GM19099 (cell line): ENCODE data around the gene RNF144A.

Source experiments
- POLR2A ChIP-seq: IDR thresholded peaks from 3 replicates; pipeline ENCODE4 v1.6.1; 2011; ENCODE audit warnings: low read depth; ENCODE audit not compliant: insufficient read length; ENCODE audit errors: extremely low read depth

The RNF144A gene

GRCh38 chr2:7071154-7071553 is 153.9 kb downstream of the RNF144A start:
- TF ChIP-seq POLR2A: no peak

GRCh38 chr2:7071916-7072556 is 154.8 kb downstream of the RNF144A start:
- TF ChIP-seq POLR2A: no peak

GRCh38 chr2:7073901-7074300 is 156.7 kb downstream of the RNF144A start:
- TF ChIP-seq POLR2A: no peak

DNA sequence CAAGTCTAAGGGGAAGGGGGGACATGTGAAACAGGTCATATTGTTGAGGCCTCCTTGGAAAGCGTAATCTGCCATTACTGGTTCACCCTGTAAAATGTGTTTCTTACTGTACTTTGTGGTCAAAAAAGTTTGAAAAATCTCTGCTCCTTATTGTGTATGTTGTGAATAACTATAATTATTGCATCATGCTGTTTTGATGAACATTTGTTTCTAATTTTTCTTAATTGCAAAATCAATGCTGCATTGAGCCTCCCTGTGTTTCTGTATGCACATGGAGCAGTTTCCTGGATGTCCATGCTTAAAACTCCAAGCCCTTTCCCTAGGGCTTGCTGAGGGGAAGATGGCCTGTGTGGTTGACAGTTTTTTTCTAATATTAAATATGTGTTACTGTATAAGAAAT is 158.6 kb downstream of the RNF144A start:
- no peak for TF ChIP-seq POLR2A

DNA sequence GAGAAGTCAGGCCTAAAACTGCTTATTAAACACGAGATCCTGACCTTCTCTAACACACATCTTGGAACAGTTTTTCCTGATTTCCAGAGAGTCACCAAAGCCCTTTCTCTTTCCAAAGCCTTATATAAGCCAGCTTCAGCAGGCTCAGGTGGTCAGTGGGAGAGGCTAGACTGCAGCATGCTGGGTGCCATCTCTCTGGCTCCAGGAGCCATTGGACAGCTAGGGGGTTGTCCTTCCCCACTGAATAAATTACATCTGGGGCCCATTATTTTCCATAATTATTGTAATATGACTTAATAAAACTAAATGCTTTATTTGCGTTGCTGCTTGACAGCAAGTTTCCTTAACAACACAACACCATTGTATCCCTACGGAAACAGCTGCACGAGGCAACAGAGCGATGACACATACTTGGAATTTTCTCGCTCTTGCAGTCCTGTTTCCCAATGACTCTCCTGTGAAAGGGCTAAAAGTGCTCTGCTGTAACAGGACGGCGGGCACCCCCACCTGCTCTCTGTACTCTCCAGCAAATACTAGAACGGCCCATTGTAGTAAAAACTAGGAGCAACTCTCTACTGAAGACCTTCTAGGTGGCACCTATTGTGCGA is 160.6 kb downstream of the RNF144A start:
- TF ChIP-seq POLR2A: no peak

DNA sequence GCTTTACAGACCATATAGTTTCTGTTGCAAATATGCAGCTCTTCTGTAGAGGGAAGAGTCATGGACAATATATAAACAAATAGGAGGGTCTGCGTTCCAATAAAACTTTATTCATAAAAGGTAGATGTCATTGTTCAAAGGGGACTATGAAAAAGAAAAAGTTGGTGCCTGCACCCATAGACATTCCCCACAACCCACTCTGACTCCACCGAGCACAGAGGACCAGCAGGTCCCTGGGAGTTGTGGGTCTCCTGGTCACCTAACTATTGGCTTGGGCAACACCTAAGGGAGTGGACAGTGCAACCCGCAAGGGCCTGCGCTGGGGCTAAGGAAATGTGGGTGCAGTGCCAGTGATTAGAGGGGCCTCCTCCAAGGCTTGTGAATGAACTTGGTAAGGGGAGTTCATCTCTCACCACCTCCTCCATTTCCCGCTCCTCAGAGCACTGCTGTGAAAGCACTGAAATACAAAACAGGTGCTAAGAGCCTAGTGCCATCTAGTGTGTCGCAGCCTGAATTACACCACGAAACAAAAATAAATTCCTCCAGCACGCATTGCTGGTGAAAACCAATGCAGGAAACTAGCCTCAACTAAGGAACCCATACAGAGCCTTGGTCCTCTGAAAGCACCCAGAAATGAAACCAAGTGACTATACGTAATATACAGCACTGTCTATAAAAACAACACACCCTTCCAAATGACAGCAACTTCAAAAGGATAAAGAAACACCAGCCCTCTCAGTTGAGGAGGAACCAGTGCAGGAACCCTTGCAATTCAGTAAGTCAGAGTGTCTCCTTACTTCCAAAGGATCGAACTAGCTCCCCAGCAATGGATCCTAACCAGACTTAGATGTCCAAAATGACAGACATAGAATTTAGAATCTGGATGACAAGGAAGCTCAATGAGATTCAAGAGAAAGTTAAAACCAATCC is 166.6 kb downstream of the RNF144A start:
- TF ChIP-seq POLR2A: no peak

GRCh38 chr2:7084601-7085000 is 167.4 kb downstream of the RNF144A start:
- TF ChIP-seq POLR2A: no peak

GRCh38 chr2:7089284-7089683 is 172.1 kb downstream of the RNF144A start:
- no peak for TF ChIP-seq POLR2A

GRCh38 chr2:7089898-7090510 is 172.8 kb downstream of the RNF144A start:
- TF ChIP-seq POLR2A: no peak

DNA sequence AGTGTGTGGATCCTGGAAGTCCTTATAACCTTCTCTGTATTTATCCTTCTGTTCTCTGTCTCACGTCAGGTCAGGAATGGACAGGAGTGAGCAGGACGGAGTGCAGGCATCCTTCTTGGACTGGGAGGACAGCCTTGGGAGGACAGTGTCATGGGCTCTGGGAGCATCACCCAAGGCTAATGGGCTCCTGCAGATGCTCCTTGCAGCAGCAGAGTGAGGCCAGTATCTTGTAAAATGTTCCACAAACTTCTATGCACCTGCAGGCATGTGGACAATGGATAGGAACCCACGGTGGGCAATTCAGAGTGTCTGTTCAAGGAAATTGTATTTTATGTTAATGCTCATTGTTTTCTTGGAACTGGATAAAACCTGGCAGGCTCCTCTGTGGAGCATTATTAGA is 176.2 kb downstream of the RNF144A start:
- TF ChIP-seq POLR2A: no peak
